Aorta (tissue), 5 donors: Measurements from ENCODE around the gene SLX1A. TPM values are rescaled to one million over a fixed set of nuclear protein-coding genes. Genes with fewer than 3 reads are reported as not detected.
"Not testable (repeated sequence)": the region's sequence is repeated elsewhere in the genome, so short reads cannot be mapped to it uniquely, and the experiment has no call there.

Experiments used
- ATAC-seq: fragments of 200-7000 bp; cut with Tn5 transposase; one replicate; pipeline ENCODE4 v1.9.1; 2022; ENCODE audit warnings: moderate library complexity; ENCODE audit not compliant: low FRiP score
- DNase-seq, 2 donors: peaks; one replicate each; pipeline ENCODE4 v3.0.0-alpha.2; 2020
- H3K27ac ChIP-seq, 2 donors: one replicate each; pipeline ENCODE4 v1.5.1; 2013; ENCODE audit warnings: low read length in 2 of 2, mild to moderate bottlenecking in 2 of 2, moderate library complexity in 2 of 2, control low read depth in 1 of 2, inconsistent platforms in 1 of 2, low read depth in 1 of 2
- H3K27me3 ChIP-seq, 2 donors: one replicate each; pipeline ENCODE4 v1.6.1; 2013; ENCODE audit warnings: control low read depth in 1 of 2, low read length in 1 of 2, mild to moderate bottlenecking in 1 of 2, moderate library complexity in 1 of 2; ENCODE audit not compliant: insufficient read depth in 2 of 2, control insufficient read depth in 1 of 2
- H3K36me3 ChIP-seq, 2 donors: one replicate each; pipeline ENCODE4 v1.6.1; 2013; ENCODE audit warnings: control low read depth in 1 of 2, low read length in 1 of 2, mild to moderate bottlenecking in 1 of 2; ENCODE audit not compliant: insufficient read depth in 2 of 2, control insufficient read depth in 1 of 2
- H3K4me1 ChIP-seq, 2 donors: one replicate each; pipeline ENCODE4 v1.6.1; 2013; ENCODE audit warnings: low read length in 2 of 2, control low read depth in 1 of 2, mild to moderate bottlenecking in 1 of 2, moderate library complexity in 1 of 2; ENCODE audit not compliant: insufficient read depth in 2 of 2, control insufficient read depth in 1 of 2
- H3K4me3 ChIP-seq, 2 donors: one replicate each; pipeline ENCODE4 v1.5.1; 2013; ENCODE audit warnings: low read length in 2 of 2, control low read depth in 1 of 2, mild to moderate bottlenecking in 1 of 2
- H3K9me3 ChIP-seq: one replicate; pipeline ENCODE4 v1.6.1; 2013; ENCODE audit warnings: mild to moderate bottlenecking, low read length; ENCODE audit not compliant: control insufficient read depth
- WGBS, 2 donors: extraction: QIAGEN DNeasy Blood & Tissue Kit; methylation state at CpG; one replicate each; pipeline ENCODE4 v1.1.7; 2013; 5-methylcytosine and 5-hydroxymethylcytosine counted together
- intact Hi-C, 2 donors: fragments of 100-400 bp; cut with DNase I; formaldehyde crosslinking; loops; one replicate each; pipeline versions ENCODE4 v1.14.2 to v1.15.0; 2022
- long read RNA-seq, 2 donors: library from polyadenylated mRNA; unstranded; transcript quantifications; one replicate each; pipeline ENCODE4 v2.0.0, GENCODE V29; 2020 to 2021
- polyA plus RNA-seq, 2 donors: library from polyadenylated mRNA; stranded (reverse); fragments of 200-250 nt; gene quantifications; one replicate each; pipeline ENCODE4 v1.2.3, GENCODE V29; 2013
- total RNA-seq, 2 donors: library from RNA; stranded (reverse); fragmentation: NEBNext Ultra II Directional; extraction: Animal tissue kit (Norgen Biotek cat#: 25700); gene quantifications; one replicate each; pipeline ENCODE4 v1.2.1, GENCODE V29; 2021
- donor health status: healthy with polysubstance abuse.
- donor health status: Bipolar disorder and iron deficiency.
- donor health status: DM: no; HTN: no; CAD: no.
- donor health status: DM: no; HTN: no; CAD: no.
- donor health status: DM: yes; HTN: yes; CAD: no.

The SLX1A gene
- total RNA-seq: 10 to 100 TPM; 19.8 to 38.9 TPM
- 10 to 100 TPM; 23.4 to 66.6 TPM for polyA plus RNA-seq
- long read RNA-seq, donor 1, transcript SLX1A-201 (6 exons, 1,091 nt): major isoform, 17 of 25 reads
- long read RNA-seq, donor 1, partial matches to known transcripts: 1 of 25 reads
- long read RNA-seq, donor 1, other reads (novel, unspliced or antisense): 1 of 25 reads
- long read RNA-seq, donor 2, transcript SLX1A-201 (6 exons, 1,091 nt): major isoform, 5 of 12 reads
- long read RNA-seq, donor 2, partial matches to known transcripts: 2 of 12 reads
- long read RNA-seq, donor 2, other reads (novel, unspliced or antisense): 1 of 12 reads

GRCh38 chr16:30193615-30194014 is at the start of gene SLX1A, which contains the start of gene BOLA2B:
Gene SLX1A, plus strand, starts transcription at chr16:30193875. Its CDS starts 210 bp downstream, at chr16:30194085.
Gene BOLA2B, minus strand, starts transcription at chr16:30193666. Its CDS starts 71 bp downstream, at chr16:30193595.
- H3K4me1 ChIP-seq, H3K36me3 ChIP-seq, DNase-seq, H3K9me3 ChIP-seq, intact Hi-C loops, H3K27ac ChIP-seq, H3K4me3 ChIP-seq, H3K27me3 ChIP-seq: not testable (repeated sequence)
- WGBS, 2 donors: no CpG with 5 or more reads among the region's 34 CpGs
- peak; percentile 98 for ATAC-seq

- Histone ChIP-seq H3K4me1 (no peaks in the 10 kb centered on the region), H3K27me3 (no peaks in the 10 kb centered on the region), H3K36me3 (no peaks in the 10 kb centered on the region), H3K9me3 (peaks cover 2% of the 10 kb centered on the region), H3K27ac (no peak overlapping the region), H3K4me3 (no peak overlapping the region)
- ATAC-seq (no peak), DNase-seq (no peak)
- intact Hi-C loops: no loop called here
These were observed 49.7 kb upstream of the SLX1A start for GRCh38 chr16:30144017-30144416.

- no peaks in the 10 kb centered on the region for H3K36me3 ChIP-seq
- no peaks in the 10 kb centered on the region for H3K4me1 ChIP-seq
- no peaks in the 10 kb centered on the region for H3K27me3 ChIP-seq
- 44 to 48% methylated on average over 1 of the region's 1 CpG for WGBS, 2 donors
- ATAC-seq (no peak), DNase-seq (no peak)
- no peak overlapping the region for H3K4me3 ChIP-seq
- no peak overlapping the region for H3K27ac ChIP-seq
- intact Hi-C loops: no loop called here
- peaks cover 2% of the 10 kb centered on the region for H3K9me3 ChIP-seq
These were observed 48.8 kb upstream of the SLX1A start for GRCh38 chr16:30144917-30145316.

GRCh38 chr16:30145657-30146056 is 48.0 kb upstream of the SLX1A start:
- no peak for DNase-seq
- no peak overlapping the region for H3K27ac ChIP-seq
- ATAC-seq: no peak
- intact Hi-C loops: no loop called here
- no peaks in the 10 kb centered on the region for H3K36me3 ChIP-seq
- H3K27me3 ChIP-seq: no peaks in the 10 kb centered on the region
- WGBS, 2 donors: 49 to 53% methylated on average over 1 of the region's 1 CpG
- no peak overlapping the region for H3K4me3 ChIP-seq
- peaks cover 2% of the 10 kb centered on the region for H3K9me3 ChIP-seq
- H3K4me1 ChIP-seq: no peaks in the 10 kb centered on the region

- 85 to 88% methylated on average over 3 of the region's 3 CpGs for WGBS, 2 donors
- H3K4me1 ChIP-seq: no peaks in the 10 kb centered on the region
- H3K27me3 ChIP-seq: no peaks in the 10 kb centered on the region
- no peak overlapping the region for H3K27ac ChIP-seq
- ATAC-seq (no peak), DNase-seq (no peak)
- no peaks in the 10 kb centered on the region for H3K36me3 ChIP-seq
- H3K4me3 ChIP-seq: no peak overlapping the region
- intact Hi-C loops: no loop called here
- peaks cover 2% of the 10 kb centered on the region for H3K9me3 ChIP-seq
These were observed 45.7 kb upstream of the SLX1A start for GRCh38 chr16:30147843-30148510.

- no peak for ATAC-seq
- DNase-seq: no peak
- WGBS, 2 donors: 86 to 92% methylated on average over 5 of the region's 5 CpGs
- Histone ChIP-seq H3K4me3 (no peak overlapping the region), H3K27ac (no peak overlapping the region), H3K4me1 (no peaks in the 10 kb centered on the region), H3K9me3 (peaks cover 2% of the 10 kb centered on the region), H3K36me3 (no peaks in the 10 kb centered on the region), H3K27me3 (no peaks in the 10 kb centered on the region)
- intact Hi-C loops: no loop called here
These were observed 44.3 kb upstream of the SLX1A start for GRCh38 chr16:30149250-30149930.

- Histone ChIP-seq H3K27me3 (no peaks in the 10 kb centered on the region), H3K4me3 (no peak overlapping the region), H3K9me3 (peaks cover 2% of the 10 kb centered on the region), H3K4me1 (no peaks in the 10 kb centered on the region), H3K27ac (no peak overlapping the region), H3K36me3 (no peaks in the 10 kb centered on the region)
- WGBS, 2 donors: 91% methylated on average over 7 of the region's 7 CpGs
- intact Hi-C loops: no loop called here
- ATAC-seq (no peak), DNase-seq (no peak)
These were observed 42.6 kb upstream of the SLX1A start for GRCh38 chr16:30151091-30151490.

- Histone ChIP-seq H3K36me3 (no peaks in the 10 kb centered on the region), H3K4me1 (no peaks in the 10 kb centered on the region), H3K4me3 (no peak overlapping the region), H3K27ac (no peak overlapping the region), H3K27me3 (no peaks in the 10 kb centered on the region), H3K9me3 (peaks cover 2% of the 10 kb centered on the region)
- ATAC-seq: no peak
- no peak for DNase-seq
- intact Hi-C loops: no loop called here
- WGBS, 2 donors: 93 to 96% methylated on average over 9 of the region's 9 CpGs
These were observed 41.2 kb upstream of the SLX1A start for GRCh38 chr16:30152517-30152916.
